GM23248 (cell line): ENCODE data around the gene PYGM.

ENCODE experiments used
- EZH2 ChIP-seq: fragments of 200-600 bp; sonication (generic); IDR thresholded peaks from 2 replicates; pipeline ENCODE4 v1.6.1; 2018; ENCODE audit warnings: antibody characterized with exemption, mild to moderate bottlenecking; ENCODE audit not compliant: insufficient read depth, poor library complexity, severe bottlenecking
- EZH2phosphoT487 ChIP-seq: fragments of 200-600 bp; sonication (generic); IDR thresholded peaks from 2 replicates; pipeline ENCODE4 v1.6.1; 2018; ENCODE audit warnings: antibody characterized with exemption, moderate library complexity, mild to moderate bottlenecking, low read depth; ENCODE audit not compliant: insufficient read depth

GRCh38 chr11:64713016-64713707, 46.6 kb downstream of the PYGM start:
- TF ChIP-seq EZH2phosphoT487: no peak
- TF ChIP-seq EZH2: no peak
